Neural cell (in vitro differentiated cells): ENCODE data around the gene RAD51B.

Source experiments
- EP300 ChIP-seq: fragments of 450-650 bp; conservative IDR thresholded peaks from 2 replicates; pipeline ENCODE4 v1.6.1; 2014; ENCODE audit warnings: antibody characterized with exemption, mild to moderate bottlenecking, moderate library complexity; ENCODE audit not compliant: poor library complexity, severe bottlenecking
- EZH2 ChIP-seq: fragments of 200-600, 300-800 bp; shearing (Covaris generic), sonication (generic); IDR thresholded peaks from 2 replicates; pipeline ENCODE4 v1.6.1; 2014; ENCODE audit warnings: antibody characterized with exemption, low read length, borderline replicate concordance, mild to moderate bottlenecking; ENCODE audit not compliant: insufficient read depth, poor library complexity, severe bottlenecking
- MXI1 ChIP-seq: fragments of 450-650 bp; conservative IDR thresholded peaks from 2 replicates; pipeline ENCODE4 v1.6.1; 2014; ENCODE audit warnings: antibody characterized with exemption, mild to moderate bottlenecking; ENCODE audit not compliant: poor library complexity, severe bottlenecking
- POLR2AphosphoS5 ChIP-seq: IDR thresholded peaks from 2 replicates; pipeline ENCODE4 v1.6.1; 2012
- RAD21 ChIP-seq: fragments of 450-650 bp; conservative IDR thresholded peaks from 2 replicates; pipeline ENCODE4 v1.6.1; 2014; ENCODE audit warnings: antibody characterized with exemption, mild to moderate bottlenecking, moderate library complexity
- SMC3 ChIP-seq: fragments of 450-650 bp; conservative IDR thresholded peaks from 2 replicates; pipeline ENCODE4 v1.6.1; 2014; ENCODE audit warnings: antibody characterized with exemption, mild to moderate bottlenecking, moderate library complexity; ENCODE audit not compliant: poor library complexity
- TAF1 ChIP-seq: IDR thresholded peaks from 2 replicates; pipeline ENCODE4 v1.6.1; 2012; ENCODE audit warnings: low read depth
- TF ChIP-seq, protein P1 (sequence below): fragments of 450-650 bp; IDR thresholded peaks from 2 replicates; pipeline ENCODE4 v1.5.1; 2014; ENCODE audit warnings: antibody characterized with exemption, mild to moderate bottlenecking, moderate library complexity; ENCODE audit not compliant: poor library complexity, severe bottlenecking
- TF ChIP-seq, protein P2 (sequence below): IDR thresholded peaks from 2 replicates; pipeline ENCODE4 v1.6.1; 2012; ENCODE audit warnings: borderline replicate concordance

DNA sequence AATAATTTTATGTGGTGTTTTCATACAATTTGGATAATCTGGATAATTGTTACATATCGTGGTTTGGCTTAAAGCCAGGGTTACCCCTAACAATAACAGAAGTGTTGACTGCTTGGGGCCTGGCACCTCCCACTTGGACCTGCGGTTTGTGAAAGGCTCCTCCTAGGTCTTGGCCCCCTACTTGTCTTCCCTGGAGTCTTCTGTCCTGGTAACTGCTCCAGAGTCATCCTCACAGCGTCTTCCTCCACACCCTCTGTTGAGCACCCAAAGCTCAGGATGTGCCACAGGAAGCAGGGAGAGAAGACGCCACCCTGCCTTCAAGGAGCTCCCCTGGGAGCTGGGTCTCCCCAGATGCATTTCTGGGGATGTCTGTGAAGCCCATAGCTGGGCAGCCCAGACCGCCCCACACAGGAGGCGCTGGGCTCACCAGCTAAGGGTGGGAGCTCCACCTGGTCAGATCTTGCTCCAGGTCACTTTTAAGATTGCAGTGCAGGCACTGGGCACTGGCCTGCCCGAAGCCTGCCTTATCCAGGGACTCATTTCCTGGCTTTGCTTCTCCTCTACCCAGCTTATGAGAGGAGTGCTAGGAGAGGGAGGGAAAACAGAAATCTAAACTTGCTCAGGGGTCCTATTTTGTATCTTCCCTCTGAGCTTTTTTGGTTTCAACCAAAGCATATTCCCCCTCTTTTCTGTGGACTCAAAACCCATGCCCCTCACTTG, 875.1 kb downstream of the RAD51B start:
- TF ChIP-seq, protein P1, sequence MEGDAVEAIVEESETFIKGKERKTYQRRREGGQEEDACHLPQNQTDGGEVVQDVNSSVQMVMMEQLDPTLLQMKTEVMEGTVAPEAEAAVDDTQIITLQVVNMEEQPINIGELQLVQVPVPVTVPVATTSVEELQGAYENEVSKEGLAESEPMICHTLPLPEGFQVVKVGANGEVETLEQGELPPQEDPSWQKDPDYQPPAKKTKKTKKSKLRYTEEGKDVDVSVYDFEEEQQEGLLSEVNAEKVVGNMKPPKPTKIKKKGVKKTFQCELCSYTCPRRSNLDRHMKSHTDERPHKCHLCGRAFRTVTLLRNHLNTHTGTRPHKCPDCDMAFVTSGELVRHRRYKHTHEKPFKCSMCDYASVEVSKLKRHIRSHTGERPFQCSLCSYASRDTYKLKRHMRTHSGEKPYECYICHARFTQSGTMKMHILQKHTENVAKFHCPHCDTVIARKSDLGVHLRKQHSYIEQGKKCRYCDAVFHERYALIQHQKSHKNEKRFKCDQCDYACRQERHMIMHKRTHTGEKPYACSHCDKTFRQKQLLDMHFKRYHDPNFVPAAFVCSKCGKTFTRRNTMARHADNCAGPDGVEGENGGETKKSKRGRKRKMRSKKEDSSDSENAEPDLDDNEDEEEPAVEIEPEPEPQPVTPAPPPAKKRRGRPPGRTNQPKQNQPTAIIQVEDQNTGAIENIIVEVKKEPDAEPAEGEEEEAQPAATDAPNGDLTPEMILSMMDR = no peak
- TF ChIP-seq, protein P2, sequence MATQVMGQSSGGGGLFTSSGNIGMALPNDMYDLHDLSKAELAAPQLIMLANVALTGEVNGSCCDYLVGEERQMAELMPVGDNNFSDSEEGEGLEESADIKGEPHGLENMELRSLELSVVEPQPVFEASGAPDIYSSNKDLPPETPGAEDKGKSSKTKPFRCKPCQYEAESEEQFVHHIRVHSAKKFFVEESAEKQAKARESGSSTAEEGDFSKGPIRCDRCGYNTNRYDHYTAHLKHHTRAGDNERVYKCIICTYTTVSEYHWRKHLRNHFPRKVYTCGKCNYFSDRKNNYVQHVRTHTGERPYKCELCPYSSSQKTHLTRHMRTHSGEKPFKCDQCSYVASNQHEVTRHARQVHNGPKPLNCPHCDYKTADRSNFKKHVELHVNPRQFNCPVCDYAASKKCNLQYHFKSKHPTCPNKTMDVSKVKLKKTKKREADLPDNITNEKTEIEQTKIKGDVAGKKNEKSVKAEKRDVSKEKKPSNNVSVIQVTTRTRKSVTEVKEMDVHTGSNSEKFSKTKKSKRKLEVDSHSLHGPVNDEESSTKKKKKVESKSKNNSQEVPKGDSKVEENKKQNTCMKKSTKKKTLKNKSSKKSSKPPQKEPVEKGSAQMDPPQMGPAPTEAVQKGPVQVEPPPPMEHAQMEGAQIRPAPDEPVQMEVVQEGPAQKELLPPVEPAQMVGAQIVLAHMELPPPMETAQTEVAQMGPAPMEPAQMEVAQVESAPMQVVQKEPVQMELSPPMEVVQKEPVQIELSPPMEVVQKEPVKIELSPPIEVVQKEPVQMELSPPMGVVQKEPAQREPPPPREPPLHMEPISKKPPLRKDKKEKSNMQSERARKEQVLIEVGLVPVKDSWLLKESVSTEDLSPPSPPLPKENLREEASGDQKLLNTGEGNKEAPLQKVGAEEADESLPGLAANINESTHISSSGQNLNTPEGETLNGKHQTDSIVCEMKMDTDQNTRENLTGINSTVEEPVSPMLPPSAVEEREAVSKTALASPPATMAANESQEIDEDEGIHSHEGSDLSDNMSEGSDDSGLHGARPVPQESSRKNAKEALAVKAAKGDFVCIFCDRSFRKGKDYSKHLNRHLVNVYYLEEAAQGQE = no peak
- no peak for TF ChIP-seq POLR2AphosphoS5
- TF ChIP-seq EP300 = no peak
- no peak for TF ChIP-seq EZH2
- TF ChIP-seq MXI1 = no peak
- TF ChIP-seq TAF1 = no peak
- TF ChIP-seq RAD21 = no peak
- TF ChIP-seq SMC3 = no peak
